Stomach (tissue), 9 donors: ENCODE data around the gene MIGA2. TPM values are rescaled to one million over a fixed set of nuclear protein-coding genes. Genes with fewer than 3 reads are reported as not detected.

Experiments used
- DNase-seq, 2 donors: peaks; one replicate each; pipeline versions ENCODE4 v3.0.0 to v3.0.0-alpha.2; 2013 to 2019
- H3K27ac ChIP-seq, 5 donors: fragments of 200-600 bp in 4 of 5; sonication (generic) in 4 of 5; one replicate each; pipeline ENCODE4 v1.5.1; 2013 to 2019; ENCODE audit warnings: mild to moderate bottlenecking in 1 of 5, moderate library complexity in 1 of 5
- H3K27me3 ChIP-seq, 3 donors: fragments of 200-600 bp; sonication (generic); one replicate each; pipeline ENCODE4 v1.5.1; 2017 to 2019; ENCODE audit warnings: mixed run types in 1 of 3
- H3K36me3 ChIP-seq, 4 donors: fragments of 200-600 bp; sonication (generic); 1 replicate in 3 of 4; 2 replicates in 1 of 4; pipeline ENCODE4 v1.5.1; 2016 to 2019
- H3K4me1 ChIP-seq, 4 donors: fragments of 200-600 bp; sonication (generic); one replicate each; pipeline ENCODE4 v1.5.1; 2016 to 2019
- H3K4me3 ChIP-seq, 4 donors: fragments of 200-600 bp; sonication (generic) in 3 of 4; one replicate each; pipeline ENCODE4 v1.5.1; 2016 to 2019; ENCODE audit warnings: mild to moderate bottlenecking in 1 of 4
- H3K9me3 ChIP-seq, 4 donors: fragments of 200-600 bp; sonication (generic); one replicate each; pipeline ENCODE4 v1.5.1; 2016 to 2019
- CTCF ChIP-seq, 7 experiments: fragments of 450-650 bp in 4 of 7; fragments of 200-600 bp in 3 of 7; sonication (generic) in 3 of 7; IDR thresholded peaks; one replicate each; pipeline ENCODE4 v1.5.1; 2016 to 2019; ENCODE audit warnings: antibody characterized with exemption in 7 of 7, control low read depth in 2 of 7, mild to moderate bottlenecking in 1 of 7
- EP300 ChIP-seq: sonication (generic); formaldehyde crosslinking; IDR thresholded peaks from one replicate; pipeline ENCODE4 v1.6.1; 2017; ENCODE audit warnings: antibody characterized with exemption
- POLR2A ChIP-seq, 4 donors: fragments of 450-650 bp; IDR thresholded peaks; one replicate each; pipeline ENCODE4 v1.6.1; 2016; ENCODE audit warnings: antibody characterized with exemption in 4 of 4, control low read depth in 2 of 4, mild to moderate bottlenecking in 1 of 4, moderate library complexity in 1 of 4
- POLR2AphosphoS5 ChIP-seq, 3 donors: sonication (generic); formaldehyde crosslinking; IDR thresholded peaks; one replicate each; pipeline ENCODE4 v1.6.1; 2016; ENCODE audit warnings: antibody characterized with exemption in 3 of 3
- WGBS, 5 donors: extraction: QIAGEN DNeasy Blood & Tissue Kit in 3 of 5; methylation state at CpG; one replicate each; pipeline versions ENCODE4 v1.1.5 to v1.1.7; 2013 to 2018; 5-methylcytosine and 5-hydroxymethylcytosine counted together
- intact Hi-C: fragments of 100-400 bp; cut with DNase I; formaldehyde crosslinking; loops from one replicate; pipeline ENCODE4 v1.15.1; 2023; ENCODE audit warnings: low total_unique reads
- polyA plus RNA-seq, 3 donors: library from polyadenylated mRNA; stranded (reverse); fragments of 200-250 nt; gene quantifications; one replicate each; pipeline ENCODE4 v1.2.3, GENCODE V29; 2013
- total RNA-seq, 5 donors: library from RNA; depleted of rRNA; stranded (reverse); fragments of >200 nt; gene quantifications; one replicate each; pipeline versions ENCODE4 v1.1.0 to v1.2.3, GENCODE V29; 2014 to 2016
- donor health status: healthy with polysubstance abuse.
- donor health status: Bipolar disorder and iron deficiency.
- donor health status: healthy.

Gene MIGA2
- total and polyA plus RNA-seq, 8 donors: 9.0 to 175 (median 39.5) TPM

GRCh38 chr9:129097671-129098306 is 61.4 kb downstream of the MIGA2 start:
- DNase-seq: no peak
- no peak overlapping the region for H3K4me3 ChIP-seq
- no peaks in the 10 kb centered on the region for H3K9me3 ChIP-seq
- TF ChIP-seq POLR2AphosphoS5 (IDR thresholded peaks at IDR 0.05) (no peak), EP300 (no peak), CTCF (IDR thresholded peaks at IDR 0.05) (no peak), POLR2A (IDR thresholded peaks at IDR 0.05) (no peak)
- no peaks in the 10 kb centered on the region for H3K27me3 ChIP-seq
- 91 to 95% (median 92%) methylated on average over 6 to 16 of the region's 16 CpGs for whole genome bisulfite sequencing, 5 donors
- peaks cover 0 to 3% (median 0%) of the 10 kb centered on the region in 4 donors for H3K4me1 ChIP-seq
- peaks cover 24 to 74% (median 66%) of the 10 kb centered on the region in 4 donors for H3K36me3 ChIP-seq
- H3K27ac ChIP-seq: no peak overlapping the region
- intact Hi-C loops: no loop called here

- intact Hi-C loops: no loop called here
- TF ChIP-seq POLR2A (IDR thresholded peaks at IDR 0.05) (no peak), CTCF (IDR thresholded peaks at IDR 0.05) (no peak), POLR2AphosphoS5 (IDR thresholded peaks at IDR 0.05) (no peak), EP300 (no peak)
- no peaks in the 10 kb centered on the region for H3K9me3 ChIP-seq
- peaks cover 24 to 74% (median 66%) of the 10 kb centered on the region in 4 donors for H3K36me3 ChIP-seq
- no peak overlapping the region for H3K4me3 ChIP-seq
- 93 to 95% (median 94%) methylated on average over 9 to 11 of the region's 11 CpGs for WGBS, 5 donors
- H3K4me1 ChIP-seq: peaks cover 4 to 8% (median 5%) of the 10 kb centered on the region in 4 donors
- no peak for DNase-seq
- H3K27ac ChIP-seq: no peak overlapping the region
- no peaks in the 10 kb centered on the region for H3K27me3 ChIP-seq
Measured at GRCh38 chr9:129098328-129098727, 61.9 kb downstream of the MIGA2 start.

- no peaks in the 10 kb centered on the region for H3K9me3 ChIP-seq
- intact Hi-C loops: no loop called here
- H3K27me3 ChIP-seq: no peaks in the 10 kb centered on the region
- H3K4me3 ChIP-seq: no peak overlapping the region
- WGBS, 5 donors: 51 to 79% (median 75%) methylated on average over 20 to 28 of the region's 28 CpGs
- H3K36me3 ChIP-seq: peaks cover 17 to 75% (median 58%) of the 10 kb centered on the region in 4 donors
- no peak for TF ChIP-seq CTCF (IDR thresholded peaks at IDR 0.05)
- no peak for TF ChIP-seq EP300
- no peak for TF ChIP-seq POLR2AphosphoS5 (IDR thresholded peaks at IDR 0.05)
- no peak for TF ChIP-seq POLR2A (IDR thresholded peaks at IDR 0.05)
- peaks cover 5 to 10% (median 6%) of the 10 kb centered on the region in 4 donors for H3K4me1 ChIP-seq
- peak in 1 of 2 donors; percentile 38 for DNase-seq
- H3K27ac ChIP-seq: no peak overlapping the region
Measured at GRCh38 chr9:129100383-129101169, 64.2 kb downstream of the MIGA2 start.

GRCh38 chr9:129101279-129101678 is 64.9 kb downstream of the MIGA2 start:
- DNase-seq: no peak
- peaks cover 13 to 75% (median 58%) of the 10 kb centered on the region in 4 donors for H3K36me3 ChIP-seq
- no peak overlapping the region for H3K4me3 ChIP-seq
- WGBS, 5 donors: 84 to 96% (median 95%) methylated on average over 7 of the region's 7 CpGs
- H3K9me3 ChIP-seq: no peaks in the 10 kb centered on the region
- intact Hi-C loops: no loop called here
- H3K27me3 ChIP-seq: no peaks in the 10 kb centered on the region
- TF ChIP-seq POLR2A (IDR thresholded peaks at IDR 0.05): no peak
- no peak overlapping the region for H3K27ac ChIP-seq
- H3K4me1 ChIP-seq: peaks cover 5 to 10% (median 6%) of the 10 kb centered on the region in 4 donors
